Measurements from ENCODE around the gene PGRMC2.

Gene PGRMC2

GRCh38 chr4:128287141-128287870 lies at the start of gene PGRMC2:
TSS of gene PGRMC2 (minus strand) at chr4:128287813. CDS start at chr4:128287790, 23 bp downstream.
- peak; percentile 17 for DNase-seq (ENCODE audit: low spot score)

- no peak for DNase-seq (ENCODE audit: low spot score)
These were observed 47.9 kb upstream of the PGRMC2 start for GRCh38 chr4:128335541-128335940.

GRCh38 chr4:128334256-128334655 lies 46.6 kb upstream of the PGRMC2 start:
- DNase-seq (ENCODE audit: low spot score): no peak

- DNase-seq (ENCODE audit: low spot score): no peak
These were observed 45.9 kb upstream of the PGRMC2 start for GRCh38 chr4:128333309-128334018.

GRCh38 chr4:128332081-128332480 lies 44.5 kb upstream of the PGRMC2 start:
- DNase-seq (ENCODE audit: low spot score): no peak

- no peak for DNase-seq (ENCODE audit: low spot score)
These were observed 42.0 kb upstream of the PGRMC2 start for GRCh38 chr4:128329638-128330037.

- DNase-seq (ENCODE audit: low spot score): no peak
These were observed 40.5 kb upstream of the PGRMC2 start for GRCh38 chr4:128328106-128328505.

- no peak for DNase-seq (ENCODE audit: low spot score)
These were observed 35.8 kb upstream of the PGRMC2 start for GRCh38 chr4:128323401-128323800.

- DNase-seq (ENCODE audit: low spot score): no peak
These were observed 35.4 kb upstream of the PGRMC2 start for GRCh38 chr4:128322986-128323385.

GRCh38 chr4:128322311-128322710 lies 34.7 kb upstream of the PGRMC2 start:
- DNase-seq (ENCODE audit: low spot score): no peak

GRCh38 chr4:128320656-128321055 lies 33.0 kb upstream of the PGRMC2 start:
- DNase-seq (ENCODE audit: low spot score): no peak

GRCh38 chr4:128315756-128316520 lies 28.3 kb upstream of the PGRMC2 start:
- no peak for DNase-seq (ENCODE audit: low spot score)

GRCh38 chr4:128311659-128312403 lies 24.2 kb upstream of the PGRMC2 start:
- no peak for DNase-seq (ENCODE audit: low spot score)

- DNase-seq (ENCODE audit: low spot score): no peak
These were observed 22.7 kb upstream of the PGRMC2 start for GRCh38 chr4:128310266-128310697.

- DNase-seq (ENCODE audit: low spot score): no peak
These were observed 22.0 kb upstream of the PGRMC2 start for GRCh38 chr4:128309585-128309984.

- DNase-seq (ENCODE audit: low spot score): no peak
These were observed 21.4 kb upstream of the PGRMC2 start for GRCh38 chr4:128308986-128309385.

- no peak for DNase-seq (ENCODE audit: low spot score)
These were observed 19.5 kb upstream of the PGRMC2 start for GRCh38 chr4:128307123-128307571.

GRCh38 chr4:128305942-128306341 lies 18.3 kb upstream of the PGRMC2 start:
- DNase-seq (ENCODE audit: low spot score): no peak

- no peak for DNase-seq (ENCODE audit: low spot score)
These were observed 16.4 kb upstream of the PGRMC2 start for GRCh38 chr4:128303986-128304385.

- DNase-seq (ENCODE audit: low spot score): no peak
These were observed 15.8 kb upstream of the PGRMC2 start for GRCh38 chr4:128303405-128303785.

GRCh38 chr4:128301979-128302378 lies 14.4 kb upstream of the PGRMC2 start:
- no peak for DNase-seq (ENCODE audit: low spot score)

GRCh38 chr4:128299848-128300247 lies 12.2 kb upstream of the PGRMC2 start:
- no peak for DNase-seq (ENCODE audit: low spot score)
